GM19452 (cell line): ENCODE measurements around the gene ZNF594.
"Not testable (repeated sequence)": the region's sequence is repeated elsewhere in the genome, so short reads cannot be mapped to it uniquely, and the experiment has no call there.

Source experiments
- ATAC-seq: cut with Tn5 transposase; IDR thresholded peaks from one replicate; pipeline ENCODE4 v1.9.1; 2021; ENCODE audit not compliant: unreplicated experiment

ZNF594 gene

GRCh38 chr17:5203178-5203907 lies 11.7 kb upstream of the ZNF594 start:
- no peak for ATAC-seq

DNA sequence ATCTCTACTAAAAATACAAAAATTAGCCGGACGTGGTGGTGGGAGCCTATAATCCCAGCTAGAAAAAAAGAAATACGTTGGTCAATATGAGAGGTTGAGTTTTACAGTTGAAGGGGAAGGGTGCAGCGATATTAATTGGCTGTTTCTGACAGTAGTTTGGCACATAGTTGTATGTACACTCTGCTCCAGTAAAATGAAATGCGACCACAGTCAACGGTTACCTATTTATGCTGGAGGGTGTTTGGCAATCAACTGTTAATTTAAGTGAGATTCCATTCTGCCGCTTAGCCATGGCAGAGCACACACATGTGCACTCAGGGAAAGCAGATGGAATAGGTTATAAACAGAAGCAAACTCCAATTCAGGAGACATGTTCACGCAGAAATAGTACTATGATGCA lies 9.3 kb upstream of the ZNF594 start:
- ATAC-seq = no peak

- ATAC-seq = no peak
These were observed 8.7 kb upstream of the ZNF594 start for GRCh38 chr17:5200360-5200759.

DNA sequence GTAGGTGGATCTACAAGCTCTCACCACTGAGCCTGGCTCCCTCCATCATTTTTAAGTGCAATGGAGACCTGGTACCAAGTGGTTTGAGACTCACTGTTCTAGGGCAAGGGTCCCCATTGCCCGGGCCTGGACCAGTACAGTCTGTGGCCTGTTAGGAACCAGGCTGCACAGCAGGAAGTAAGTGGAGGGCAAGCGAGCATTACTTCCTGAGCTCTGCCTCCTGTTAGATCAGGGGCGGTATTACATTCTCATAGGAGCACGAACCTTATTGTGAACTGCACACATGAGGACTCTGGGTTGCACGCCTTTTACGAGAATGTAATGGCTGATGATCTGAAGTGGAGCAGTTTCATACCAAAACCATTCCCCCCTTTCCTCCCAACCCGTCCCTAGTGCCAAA lies 6.8 kb upstream of the ZNF594 start:
- ATAC-seq = no peak

- ATAC-seq = no peak
These were observed 2.7 kb upstream of the ZNF594 start for GRCh38 chr17:5194346-5194745.

DNA sequence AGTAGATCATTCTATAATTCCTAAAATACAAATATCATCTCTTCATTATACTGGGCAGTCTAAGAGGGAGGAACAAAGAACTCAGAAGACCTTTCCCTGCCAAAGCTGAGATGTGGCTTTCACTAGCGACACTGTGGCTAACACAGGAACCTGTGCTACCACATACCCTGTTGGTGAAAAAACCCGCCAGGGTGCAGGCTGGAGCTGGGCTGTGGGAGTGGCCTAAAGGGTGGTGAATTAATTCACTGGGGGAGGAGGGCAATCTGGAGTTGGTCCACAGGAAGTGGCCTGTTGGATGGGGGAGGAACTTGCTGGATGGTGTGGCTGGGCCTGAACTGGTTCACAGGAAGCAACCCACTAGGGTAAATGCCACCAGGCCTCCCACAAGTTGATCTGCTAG lies 7.4 kb downstream of the ZNF594 start:
- ATAC-seq = no peak

DNA sequence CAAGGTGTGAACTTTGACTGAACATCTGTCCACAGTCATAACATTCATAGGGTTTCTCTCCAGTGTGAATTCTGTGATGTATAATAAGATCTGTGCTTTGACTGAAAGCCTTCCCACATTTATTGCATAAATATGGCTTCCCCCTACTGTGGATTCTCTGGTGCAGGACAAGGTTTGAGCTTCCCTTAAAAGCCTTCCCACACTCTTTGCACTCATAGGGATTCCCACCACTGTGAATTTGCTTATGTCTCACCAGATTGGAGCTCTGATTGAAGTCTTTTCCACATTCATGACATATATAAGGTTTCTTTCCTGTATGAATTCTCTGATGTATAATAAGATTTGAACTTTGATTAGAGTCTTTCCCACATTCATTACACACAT lies 8.3 kb downstream of the ZNF594 start:
- no peak for ATAC-seq

DNA sequence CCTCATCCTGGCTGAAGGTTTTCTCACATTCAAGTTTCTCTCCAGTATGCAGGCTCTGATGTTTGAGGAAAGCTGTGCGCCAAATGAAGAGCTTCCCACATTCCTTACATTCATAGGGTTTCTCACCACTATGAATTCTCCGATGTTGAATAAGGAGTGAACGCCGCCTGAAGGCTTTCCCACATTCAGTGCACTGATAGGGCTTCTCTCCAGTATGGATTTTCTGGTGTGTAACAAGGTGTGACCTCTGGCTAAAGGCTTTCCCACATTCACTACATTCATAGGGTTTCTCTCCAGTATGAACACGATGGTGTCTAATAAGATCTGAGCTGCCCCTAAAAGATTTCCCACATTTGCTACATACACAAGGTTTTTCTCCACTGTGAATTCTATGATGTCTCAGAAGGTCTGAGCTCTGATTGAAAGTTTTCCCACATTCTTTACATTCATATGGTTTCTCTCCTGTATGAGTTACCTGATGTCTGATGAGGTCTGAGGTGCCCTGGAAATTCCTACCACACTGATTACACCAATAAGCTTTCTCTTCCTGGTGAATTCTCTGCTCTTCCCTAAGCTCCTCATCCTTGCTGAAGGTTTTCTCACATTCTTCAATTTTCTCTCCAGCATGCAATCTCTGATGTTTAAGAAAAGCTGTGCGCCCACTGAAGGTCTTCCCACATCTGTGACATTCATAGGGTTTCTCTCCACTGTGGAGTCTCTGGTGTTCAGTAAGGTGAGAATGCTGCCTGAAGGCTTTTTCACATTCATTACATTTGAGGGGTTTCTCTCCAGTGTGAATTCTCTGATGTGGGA lies 8.9 kb downstream of the ZNF594 start:
- no peak for ATAC-seq

DNA sequence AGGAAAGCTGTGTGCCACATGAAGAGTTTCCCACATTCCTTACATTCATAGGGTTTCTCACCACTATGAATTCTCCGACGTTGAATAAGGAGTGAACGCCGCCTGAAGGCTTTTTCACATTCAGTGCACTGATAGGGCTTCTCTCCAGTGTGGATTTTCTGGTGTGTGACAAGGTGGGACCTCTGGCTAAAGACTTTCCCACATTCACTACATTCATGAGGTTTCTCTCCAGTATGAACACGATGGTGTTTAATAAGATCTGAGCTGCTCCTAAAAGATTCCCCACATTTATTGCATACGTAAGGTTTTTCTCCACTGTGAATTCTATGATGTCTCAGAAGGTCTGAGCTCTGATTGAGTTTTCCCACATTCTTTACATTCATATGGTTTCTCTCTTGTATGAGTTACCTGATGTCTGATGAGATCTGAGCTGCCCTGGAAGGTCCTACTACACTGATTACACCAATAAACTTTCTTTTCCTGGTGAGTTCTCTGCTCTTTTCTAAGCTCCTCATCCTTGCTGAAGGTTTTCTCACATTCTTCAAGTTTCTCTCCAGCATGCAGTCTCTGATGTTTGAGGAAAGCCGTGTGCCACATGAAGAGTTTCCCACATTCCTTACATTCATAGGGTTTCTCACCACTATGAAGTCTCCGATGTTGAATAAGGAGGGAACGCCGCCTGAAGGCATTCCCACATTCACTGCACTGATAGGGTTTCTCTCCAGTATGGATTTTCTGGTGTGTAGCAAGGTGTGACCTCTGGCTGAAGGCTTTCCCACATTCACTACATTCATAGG lies 10.0 kb downstream of the ZNF594 start:
- no peak for ATAC-seq

- no peak for ATAC-seq
These were observed 12.7 kb downstream of the ZNF594 start for GRCh38 chr17:5179003-5179402.

GRCh38 chr17:5175027-5175426 lies 16.6 kb downstream of the ZNF594 start:
- ATAC-seq = not testable (repeated sequence)

GRCh38 chr17:5165791-5166564 lies 25.7 kb downstream of the ZNF594 start:
- not testable (repeated sequence) for ATAC-seq

DNA sequence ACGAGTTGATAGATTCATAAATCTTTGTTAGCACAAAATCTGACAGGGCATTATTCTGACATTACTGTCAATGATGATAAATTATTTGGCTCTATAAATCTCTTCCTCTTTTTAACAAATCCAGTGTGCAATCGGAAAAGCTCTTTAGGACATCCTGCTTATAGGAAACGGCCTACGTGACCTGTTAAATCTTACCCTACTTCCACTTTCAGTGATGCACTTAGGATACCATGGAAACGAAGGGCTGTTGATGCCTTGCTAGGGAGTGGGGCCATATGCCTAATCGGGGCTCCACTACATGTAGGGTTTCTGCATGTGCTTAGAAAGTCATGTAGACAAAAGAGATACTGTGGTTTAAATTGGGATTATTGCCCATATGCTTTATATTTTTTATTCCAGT lies 27.2 kb downstream of the ZNF594 start:
- ATAC-seq = no peak

GRCh38 chr17:5161793-5162192 lies 29.9 kb downstream of the ZNF594 start:
- ATAC-seq = not testable (repeated sequence)

DNA sequence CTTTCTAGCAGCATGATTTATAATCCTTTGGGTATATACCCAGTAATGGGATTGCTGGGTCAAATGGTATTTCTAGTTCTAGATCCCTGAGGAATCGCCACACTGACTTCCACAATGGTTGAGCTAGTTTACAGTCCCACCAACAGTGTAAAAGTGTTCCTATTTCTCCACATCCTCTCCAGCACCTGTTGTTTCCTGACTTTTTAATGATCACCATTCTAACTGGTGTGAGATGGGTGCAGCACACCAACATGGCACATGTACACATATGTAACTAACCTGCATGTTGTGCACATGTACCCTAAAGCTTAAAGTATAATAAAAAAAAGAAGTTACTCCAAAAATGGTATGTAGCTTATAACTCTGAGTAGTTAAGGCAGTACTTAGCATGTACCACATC lies 31.0 kb downstream of the ZNF594 start:
- not testable (repeated sequence) for ATAC-seq

DNA sequence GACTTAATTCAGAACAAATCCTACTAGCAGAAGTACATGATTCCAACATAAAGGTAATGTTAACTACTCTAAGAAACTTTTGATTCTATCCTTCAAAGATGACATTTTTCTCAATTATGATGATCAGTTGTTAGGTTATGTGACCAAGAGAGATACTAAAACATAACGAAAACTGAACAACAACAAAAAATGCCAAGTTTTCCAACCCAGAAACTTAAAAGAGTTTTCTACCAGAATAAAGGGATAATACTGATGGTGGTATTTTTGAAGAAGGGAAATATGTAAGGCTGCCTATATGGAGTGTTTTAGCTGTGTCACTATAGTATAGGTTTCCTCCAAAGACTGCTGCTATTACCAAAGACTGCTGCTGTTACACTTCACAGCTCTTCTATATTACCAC lies 45.5 kb downstream of the ZNF594 start:
- ATAC-seq = not testable (repeated sequence)

DNA sequence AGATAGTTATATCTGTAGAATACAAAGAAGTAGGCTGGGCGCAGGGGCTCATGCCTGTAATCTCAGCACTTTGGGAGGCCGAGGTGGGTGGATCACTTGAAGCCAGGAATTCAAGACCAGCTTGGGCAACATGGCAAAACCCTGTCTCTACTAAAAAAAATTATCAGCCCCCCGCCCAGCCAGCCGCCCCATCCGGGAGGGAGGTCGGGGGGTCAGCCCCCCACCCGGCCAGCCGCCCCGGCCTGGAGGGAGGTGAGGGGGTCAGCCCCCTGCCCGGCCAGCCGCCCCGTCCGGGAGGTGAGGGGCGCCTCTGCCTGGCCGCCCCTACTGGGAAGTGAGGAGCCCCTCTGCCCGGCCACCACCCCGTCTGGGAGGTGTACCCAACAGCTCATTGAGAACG lies 48.8 kb downstream of the ZNF594 start:
- ATAC-seq = not testable (repeated sequence)

DNA sequence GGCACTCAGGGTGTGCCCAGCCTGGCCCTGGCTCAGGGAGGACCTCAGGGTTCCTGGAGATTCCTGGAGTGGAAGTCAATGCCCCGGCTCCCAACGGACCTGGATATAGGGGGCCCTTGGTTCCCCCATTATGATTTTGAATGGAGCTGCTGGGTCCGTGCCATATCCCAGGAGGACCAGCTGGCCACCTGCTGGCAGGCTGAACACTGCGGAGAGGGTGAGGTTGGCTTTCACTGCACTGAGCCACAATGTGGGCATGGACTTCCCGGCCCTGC lies 52.3 kb downstream of the ZNF594 start:
- ATAC-seq = no peak

DNA sequence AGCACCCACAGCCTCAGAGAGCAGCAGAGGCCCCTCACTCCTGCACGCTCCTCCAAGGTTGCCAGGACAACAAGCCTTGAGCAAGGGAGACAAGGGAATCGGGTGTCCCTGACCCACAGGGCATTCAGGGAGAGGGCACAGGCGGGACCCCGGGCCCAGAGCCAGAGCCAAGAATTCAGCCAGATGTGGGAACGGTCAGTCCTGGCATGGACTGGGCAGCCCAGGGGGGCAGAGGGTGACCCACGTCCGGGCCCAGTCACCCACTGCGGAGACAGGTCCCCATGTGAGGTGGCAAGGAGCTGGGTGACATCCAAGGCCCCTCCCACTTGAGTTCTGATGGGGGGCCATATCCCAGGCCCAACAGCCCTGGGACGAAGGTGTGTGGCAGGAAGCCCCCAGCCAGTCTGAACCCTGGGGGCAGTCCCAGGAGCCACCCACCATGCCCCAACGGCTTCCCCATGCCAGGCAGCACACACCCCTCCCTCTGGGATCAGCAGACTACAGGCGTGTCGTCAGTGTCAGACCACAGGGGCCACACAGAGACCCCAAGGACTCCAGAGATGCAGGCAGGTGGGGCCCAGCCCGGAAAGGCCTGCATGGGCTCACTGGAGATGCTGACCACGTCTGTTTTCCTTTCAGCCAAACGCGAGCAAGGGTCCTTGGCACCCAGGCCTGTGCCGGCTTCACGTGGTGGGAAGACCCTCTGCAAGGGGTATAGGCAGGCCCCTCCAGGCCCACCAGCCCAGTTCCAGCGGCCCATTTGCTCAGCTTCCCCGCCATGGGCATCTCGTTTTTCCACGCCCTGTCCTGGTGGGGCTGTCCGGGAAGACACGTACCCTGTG lies 52.8 kb downstream of the ZNF594 start:
- ATAC-seq = no peak

DNA sequence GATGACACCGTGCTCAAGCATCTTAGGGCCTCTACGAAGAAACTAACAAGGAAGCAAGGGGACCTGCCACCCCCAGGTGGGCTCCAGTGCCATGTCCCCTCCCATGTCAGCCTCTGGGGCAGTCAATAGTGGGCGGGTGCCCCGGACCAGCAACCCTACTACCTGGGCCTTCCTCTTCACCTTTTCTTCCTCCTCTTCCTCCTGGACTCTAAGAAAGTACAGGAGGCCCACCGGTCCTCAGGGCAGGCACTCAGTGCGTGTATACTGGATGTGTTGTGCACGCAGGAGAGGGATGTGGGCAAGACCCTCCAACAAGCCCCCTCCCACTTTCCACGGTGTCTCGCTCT lies 53.5 kb downstream of the ZNF594 start:
- ATAC-seq = not testable (repeated sequence)
